Umbilical cord (tissue), 2 donors: ENCODE results near the gene HOXC5. TPM values are rescaled to one million over a fixed set of nuclear protein-coding genes. Genes with fewer than 3 reads are reported as not detected.
"Not testable (repeated sequence)": the region's sequence is repeated elsewhere in the genome, so short reads cannot be mapped to it uniquely, and the experiment has no call there.

ENCODE experiments used
- DNase-seq: peaks from one replicate; pipeline ENCODE4 v3.0.0-alpha.2; 2015; ENCODE audit warnings: low spot score
- total RNA-seq: library from RNA; depleted of rRNA; stranded (reverse); fragments of >200 nt; gene quantifications from one replicate; pipeline ENCODE4 v1.2.3, GENCODE V29; 2014; ENCODE audit warnings: low replicate concordance; ENCODE audit not compliant: insufficient read depth

HOXC5 gene
- total RNA-seq, 1 donor from 2014 or later: 1.2 TPM

- DNase-seq: peak; percentile 79
These were observed 493 bp downstream of the HOXC5 start for GRCh38 chr12:54033106-54033979.

DNA sequence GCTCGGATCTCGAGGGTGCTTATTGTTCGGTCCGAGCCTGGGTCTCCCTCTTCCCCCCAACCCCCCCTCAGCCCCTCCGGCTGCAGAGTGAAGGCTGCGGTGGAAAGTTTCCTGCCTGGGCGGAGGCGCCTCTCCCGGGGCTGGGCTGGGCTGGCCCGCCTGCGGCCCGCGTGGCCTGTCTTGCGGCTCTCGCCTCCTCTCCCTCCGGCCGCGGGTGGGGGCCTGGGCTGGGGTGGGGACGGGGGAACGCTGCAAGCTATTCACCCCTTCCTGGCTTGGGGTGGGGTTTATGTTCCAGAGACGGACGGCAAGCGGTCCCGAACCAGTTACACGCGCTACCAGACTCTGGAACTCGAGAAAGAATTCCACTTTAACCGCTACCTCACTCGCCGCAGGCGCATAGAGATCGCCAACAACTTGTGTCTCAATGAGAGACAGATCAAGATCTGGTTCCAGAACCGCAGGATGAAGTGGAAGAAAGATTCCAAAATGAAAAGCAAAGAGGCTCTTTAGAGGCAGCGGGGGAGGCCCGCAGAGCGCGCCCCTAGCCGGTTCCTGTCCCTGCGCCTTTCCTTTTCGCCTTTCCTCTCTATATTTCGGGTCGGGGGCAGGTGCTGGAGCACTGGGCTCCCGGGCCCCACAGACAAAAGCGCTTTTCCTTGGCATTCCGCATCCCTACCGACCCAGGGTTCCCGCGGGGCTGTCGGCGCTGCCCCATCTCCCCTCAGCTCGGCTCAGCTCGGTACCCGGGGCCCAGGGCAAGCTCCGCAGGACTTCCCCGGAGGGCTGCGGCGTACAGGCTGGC, 1.3 kb downstream of the HOXC5 start:
- no peak for DNase-seq

DNA sequence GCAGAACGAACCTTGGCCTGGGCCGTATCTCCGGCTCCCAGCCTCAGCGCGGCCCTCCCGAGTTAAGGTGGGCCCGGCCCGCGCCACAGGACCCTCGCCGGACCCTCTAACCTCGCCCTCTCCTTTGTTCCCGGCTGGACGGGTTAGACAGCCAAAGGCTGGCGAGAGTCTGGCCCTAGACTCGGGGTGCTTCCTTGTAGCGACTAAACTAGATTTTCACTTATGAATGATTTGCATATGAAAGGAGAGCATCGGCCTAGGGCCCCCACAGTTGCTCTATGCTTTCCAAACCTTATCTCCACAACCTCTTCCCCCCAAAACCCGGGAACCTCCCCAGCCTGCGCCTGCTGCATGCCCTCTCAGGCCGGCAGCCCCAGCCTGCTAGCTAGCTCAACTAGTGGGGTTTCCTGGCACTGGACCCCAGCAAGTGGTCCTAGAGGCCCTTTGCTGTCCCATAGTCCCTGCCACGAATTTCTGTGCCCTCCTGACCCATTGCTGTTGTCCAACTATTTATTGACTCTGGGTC, 2.0 kb downstream of the HOXC5 start:
- no peak for DNase-seq

DNA sequence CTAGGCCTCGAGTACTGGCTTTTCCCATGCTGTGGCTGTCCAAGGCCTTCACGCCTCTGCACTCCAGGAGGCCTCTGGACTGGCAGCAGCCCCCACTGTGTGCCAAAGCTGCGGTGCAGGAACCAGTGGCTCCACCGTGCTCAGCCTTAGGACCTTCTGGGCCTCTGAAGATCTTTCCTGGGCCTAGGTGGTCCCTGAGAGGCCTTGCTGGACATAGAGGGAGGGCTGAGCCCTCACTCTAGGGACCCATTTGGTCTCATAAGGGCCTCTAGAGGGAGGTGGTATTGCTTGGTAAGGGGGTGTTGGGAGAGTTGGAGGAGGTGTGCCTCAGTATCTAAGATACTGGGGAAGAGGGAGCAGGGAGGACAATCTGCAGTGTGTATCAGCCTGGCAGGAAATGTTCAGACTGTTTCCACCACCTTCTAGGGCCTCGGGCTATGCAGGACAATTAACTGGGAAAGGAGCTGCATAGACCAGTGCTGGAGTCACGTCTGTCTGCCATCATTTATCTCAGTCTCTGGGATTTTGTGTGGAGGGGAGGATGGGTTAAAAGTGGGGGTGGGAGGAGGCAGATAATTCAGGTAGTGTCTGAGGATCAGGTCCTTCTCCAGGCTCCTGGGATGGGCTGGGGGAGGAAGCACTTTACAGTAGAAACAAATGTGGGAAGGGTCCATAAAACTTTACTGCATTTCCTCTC, 2.9 kb downstream of the HOXC5 start:
- no peak for DNase-seq

DNA sequence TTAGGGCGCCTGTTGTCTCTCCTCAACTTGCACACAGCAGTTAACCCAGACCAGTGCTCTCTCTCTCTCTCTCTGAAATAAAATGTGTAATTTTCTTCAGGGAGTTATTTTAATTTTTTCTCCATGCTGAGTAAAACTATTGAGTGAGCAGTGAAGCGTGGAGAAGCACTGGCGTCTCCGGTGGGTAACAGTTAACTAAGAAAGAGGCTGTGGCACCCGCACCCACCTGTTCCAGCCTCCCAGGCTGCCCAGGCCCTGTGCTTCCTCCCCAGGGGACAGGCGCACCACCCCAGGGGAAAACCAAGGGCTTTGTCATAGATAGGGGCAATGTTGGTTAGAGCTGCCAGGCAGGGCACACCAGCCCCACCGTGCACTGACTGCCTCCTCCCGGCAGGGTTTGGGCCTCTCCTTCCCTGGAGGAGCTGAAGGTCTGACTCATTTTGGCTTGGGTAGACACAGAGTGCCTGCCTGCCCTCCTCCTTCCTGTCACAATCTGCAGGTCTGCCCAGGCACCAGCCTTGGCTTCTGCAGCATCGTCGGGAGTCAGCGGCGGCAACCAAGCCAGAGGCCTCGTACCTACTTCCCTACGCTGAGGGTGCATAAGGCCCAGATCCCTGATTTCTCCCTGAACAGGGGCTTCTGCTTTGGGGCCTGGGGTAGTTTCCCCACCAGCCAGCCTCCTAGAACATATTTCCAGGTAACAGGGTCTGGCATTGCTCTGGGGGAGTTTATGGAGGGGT, 3.9 kb downstream of the HOXC5 start:
- no peak for DNase-seq

- DNase-seq: peak; percentile 88
These were observed 4.8 kb downstream of the HOXC5 start for GRCh38 chr12:54037360-54038283.

- DNase-seq: no peak
These were observed 5.5 kb downstream of the HOXC5 start for GRCh38 chr12:54038284-54038870.

- no peak for DNase-seq
These were observed 6.1 kb downstream of the HOXC5 start for GRCh38 chr12:54038871-54039414.

GRCh38 chr12:54039417-54040147, 6.7 kb downstream of the HOXC5 start:
- peak; percentile 96 for DNase-seq

- no peak for DNase-seq
These were observed 7.3 kb downstream of the HOXC5 start for GRCh38 chr12:54040148-54040494.

DNA sequence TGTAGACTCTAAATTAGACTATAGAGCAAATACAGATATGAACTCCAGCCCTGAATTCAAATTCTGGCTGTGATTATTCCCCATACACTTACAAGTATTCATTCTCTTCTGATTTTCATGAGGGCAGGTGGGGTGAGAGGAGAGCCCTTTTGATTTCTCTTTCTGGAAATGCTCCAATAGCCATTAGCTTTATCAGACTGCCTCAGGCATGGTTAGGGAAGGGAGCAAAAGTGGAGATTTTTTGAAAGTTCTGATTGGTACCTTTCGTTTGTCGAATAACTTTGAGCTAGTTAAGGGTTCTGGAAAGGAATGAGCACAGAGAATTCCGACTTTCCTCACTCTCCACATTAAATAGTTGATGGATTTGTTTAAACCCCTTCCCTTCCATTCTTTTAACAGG, 7.8 kb downstream of the HOXC5 start:
- no peak for DNase-seq

- DNase-seq: no peak
These were observed 8.3 kb downstream of the HOXC5 start for GRCh38 chr12:54041097-54041690.

DNA sequence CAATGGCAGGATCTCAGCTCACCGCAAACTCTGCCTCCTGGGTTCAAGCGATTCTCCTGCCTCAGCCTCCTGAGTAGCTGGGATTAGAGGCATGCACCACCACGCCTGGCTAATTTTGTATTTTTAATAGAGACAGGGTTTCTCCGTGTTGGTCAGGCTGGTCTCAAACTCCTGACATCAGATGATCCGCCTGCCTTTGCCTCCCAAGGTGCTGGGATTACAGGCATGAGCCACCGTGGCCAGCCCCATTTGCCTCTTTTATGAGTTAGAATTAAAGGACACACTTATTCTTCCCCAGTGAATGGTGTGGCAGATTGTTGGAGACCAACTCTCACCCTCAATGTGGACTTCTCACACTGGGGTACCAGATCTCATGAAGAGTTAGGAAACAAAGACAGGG, 9.2 kb downstream of the HOXC5 start:
- DNase-seq: not testable (repeated sequence)

GRCh38 chr12:54042970-54043853, 10.4 kb downstream of the HOXC5 start:
- DNase-seq: peak; percentile 76

GRCh38 chr12:54044425-54045103, 11.7 kb downstream of the HOXC5 start:
- DNase-seq: no peak

- DNase-seq: no peak
These were observed 12.6 kb downstream of the HOXC5 start for GRCh38 chr12:54045401-54045800.
